ENCODE data around the gene LOXHD1. TPM values are rescaled to one million over a fixed set of nuclear protein-coding genes. Genes with fewer than 3 reads are reported as not detected.

Gene LOXHD1
- total RNA-seq, 1 donor from 2014 or later, result not detected

DNA sequence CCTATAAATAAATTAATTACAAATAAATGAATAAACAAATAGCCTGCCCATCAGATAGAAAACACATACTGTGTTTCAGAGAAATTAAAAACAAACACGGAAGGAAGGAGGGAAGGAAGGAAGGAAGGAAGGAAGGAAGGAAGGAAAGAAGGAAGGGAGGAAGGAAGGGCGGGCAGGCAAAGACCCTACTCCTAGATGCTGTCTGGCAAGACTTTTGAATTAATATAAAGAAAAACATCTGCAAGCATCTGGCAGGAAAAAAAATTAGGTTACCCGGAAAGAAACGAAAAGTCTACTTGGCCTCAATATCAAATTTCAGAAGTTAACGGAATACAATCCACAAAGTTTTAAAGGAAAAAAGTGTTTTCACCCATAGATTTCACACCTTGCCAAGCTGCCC lies 49.1 kb downstream of the LOXHD1 start:
- H3K9me3 Mint-ChIP-seq, result no peaks in the 10 kb centered on the region
- peaks cover 62% of the 10 kb centered on the region for H3K27me3 Mint-ChIP-seq (ENCODE audit: low read depth)
- no peak overlapping the region for H3K27ac Mint-ChIP-seq (ENCODE audit: unreplicated experiment)
- H3K4me1 Mint-ChIP-seq, result no peaks in the 10 kb centered on the region
- H3K4me3 Mint-ChIP-seq, result no peak overlapping the region
- TF ChIP-seq CTCF (conservative IDR thresholded peaks at IDR 0.05), result no peak
- DNase-seq (ENCODE audit: low read depth, low spot score), result no peak
- H3K36me3 Mint-ChIP-seq (ENCODE audit: low read depth), result no peaks in the 10 kb centered on the region

GRCh38 chr18:46601141-46601805 lies 55.7 kb downstream of the LOXHD1 start:
- H3K4me3 Mint-ChIP-seq, result no peak overlapping the region
- H3K4me1 Mint-ChIP-seq, result no peaks in the 10 kb centered on the region
- DNase-seq (ENCODE audit: low read depth, low spot score), result no peak

GRCh38 chr18:46596119-46596518 lies 60.9 kb downstream of the LOXHD1 start:
- DNase-seq (ENCODE audit: low read depth, low spot score), result no peak
- no peak overlapping the region for H3K4me3 Mint-ChIP-seq
- no peaks in the 10 kb centered on the region for H3K36me3 Mint-ChIP-seq (ENCODE audit: low read depth)
- TF ChIP-seq CTCF (conservative IDR thresholded peaks at IDR 0.05), result no peak
- no peaks in the 10 kb centered on the region for H3K4me1 Mint-ChIP-seq
- peaks cover 3% of the 10 kb centered on the region for H3K27me3 Mint-ChIP-seq (ENCODE audit: low read depth)
- H3K27ac Mint-ChIP-seq (ENCODE audit: unreplicated experiment), result no peak overlapping the region
- H3K9me3 Mint-ChIP-seq, result no peaks in the 10 kb centered on the region

More at GRCh38 chr18:46601141-46601805, 55.7 kb downstream of the LOXHD1 start:
- no peaks in the 10 kb centered on the region for H3K36me3 Mint-ChIP-seq (ENCODE audit: low read depth)
- H3K9me3 Mint-ChIP-seq, result no peaks in the 10 kb centered on the region
- H3K27ac Mint-ChIP-seq (ENCODE audit: unreplicated experiment), result no peak overlapping the region
- no peak for TF ChIP-seq CTCF (conservative IDR thresholded peaks at IDR 0.05)
- H3K27me3 Mint-ChIP-seq (ENCODE audit: low read depth), result peaks cover 20% of the 10 kb centered on the region

DNA sequence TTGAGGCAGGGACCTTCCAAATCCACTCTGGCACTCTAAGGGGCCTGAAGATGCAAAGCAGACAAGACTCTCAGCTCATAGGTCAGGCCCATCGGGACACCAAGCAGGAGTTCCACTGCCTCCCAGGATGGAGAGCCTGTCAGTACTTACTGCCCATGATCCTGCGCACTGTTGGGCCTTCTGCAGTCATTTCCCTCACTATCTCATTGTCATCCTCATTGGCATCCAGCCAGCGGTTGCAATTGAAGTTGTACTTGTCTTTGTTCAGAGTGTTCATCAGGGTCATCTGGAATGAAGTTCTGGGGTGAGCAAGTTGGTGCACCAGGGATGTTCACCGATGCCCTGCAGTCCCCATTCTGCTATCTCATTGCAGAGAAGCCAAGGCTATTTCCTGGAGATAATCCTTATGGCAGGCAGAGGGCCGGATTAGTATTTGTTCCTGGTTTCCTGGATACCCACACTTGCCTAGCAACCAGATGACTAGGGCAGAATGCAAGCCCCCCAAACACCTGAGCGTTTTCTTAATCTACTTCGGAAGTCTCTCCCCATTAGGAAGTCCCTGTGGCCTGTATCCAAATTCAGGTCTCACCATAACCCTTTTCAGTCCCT lies 65.1 kb downstream of the LOXHD1 start:
- H3K9me3 Mint-ChIP-seq, result no peaks in the 10 kb centered on the region
- DNase-seq (ENCODE audit: low read depth, low spot score), result no peak
- H3K4me3 Mint-ChIP-seq, result no peak overlapping the region
- peaks cover 2% of the 10 kb centered on the region for H3K27me3 Mint-ChIP-seq (ENCODE audit: low read depth)
- no peak for TF ChIP-seq CTCF (conservative IDR thresholded peaks at IDR 0.05)
- no peaks in the 10 kb centered on the region for H3K36me3 Mint-ChIP-seq (ENCODE audit: low read depth)
- H3K4me1 Mint-ChIP-seq, result no peaks in the 10 kb centered on the region
- H3K27ac Mint-ChIP-seq (ENCODE audit: unreplicated experiment), result no peak overlapping the region

- H3K4me1 Mint-ChIP-seq, result no peaks in the 10 kb centered on the region
- H3K27ac Mint-ChIP-seq (ENCODE audit: unreplicated experiment), result no peak overlapping the region
- H3K4me3 Mint-ChIP-seq, result no peak overlapping the region
- no peak for DNase-seq (ENCODE audit: low read depth, low spot score)
- H3K9me3 Mint-ChIP-seq, result peaks cover 2% of the 10 kb centered on the region
- H3K36me3 Mint-ChIP-seq (ENCODE audit: low read depth), result no peaks in the 10 kb centered on the region
- no peak for TF ChIP-seq CTCF (conservative IDR thresholded peaks at IDR 0.05)
- peaks cover 7% of the 10 kb centered on the region for H3K27me3 Mint-ChIP-seq (ENCODE audit: low read depth)
These were observed 66.9 kb downstream of the LOXHD1 start for GRCh38 chr18:46590103-46590502.

Data from neural crest cell (in vitro differentiated cells).